Psoas muscle (tissue), 8 donors: ENCODE results near the gene KRTAP4-8. TPM values are rescaled to one million over a fixed set of nuclear protein-coding genes. Genes with fewer than 3 reads are reported as not detected.
"Not testable (repeated sequence)": the region's sequence is repeated elsewhere in the genome, so short reads cannot be mapped to it uniquely, and the experiment has no call there.

ENCODE experiments used
- ATAC-seq, 4 donors: fragments of 200-7000 bp; cut with Tn5 transposase; one replicate each; pipeline ENCODE4 v1.9.1; 2020; ENCODE audit warnings: moderate library complexity in 3 of 4, mild to moderate bottlenecking in 2 of 4
- DNase-seq, 2 donors: peaks; one replicate each; pipeline ENCODE4 v3.0.0-alpha.2; 2020
- H3K27ac ChIP-seq: fragments of 200-600 bp; one replicate; pipeline ENCODE4 v1.8.0; 2022
- H3K27me3 ChIP-seq, 3 donors: fragments of 200-600 bp in 1 of 3; one replicate each; pipeline versions ENCODE4 v1.6.1 to v1.8.0; 2013 to 2022; ENCODE audit warnings: low read length in 2 of 3, mild to moderate bottlenecking in 2 of 3, moderate library complexity in 1 of 3; ENCODE audit not compliant: insufficient read depth in 3 of 3
- H3K36me3 ChIP-seq, 2 donors: fragments of 200-600 bp in 1 of 2; one replicate each; pipeline versions ENCODE4 v1.6.1 to v1.8.0; 2013 to 2022; ENCODE audit warnings: low read depth in 1 of 2, mild to moderate bottlenecking in 1 of 2, moderate library complexity in 1 of 2; ENCODE audit not compliant: insufficient read depth in 1 of 2
- H3K4me1 ChIP-seq: fragments of 200-600 bp; one replicate; pipeline ENCODE4 v1.8.0; 2022
- H3K4me3 ChIP-seq: fragments of 200-600 bp; one replicate; pipeline ENCODE4 v1.8.0; 2022; ENCODE audit warnings: mild to moderate bottlenecking
- H3K9me3 ChIP-seq: fragments of 200-600 bp; one replicate; pipeline ENCODE4 v1.8.0; 2022
- WGBS, 3 donors: extraction: QIAGEN DNeasy Blood & Tissue Kit; methylation state at CpG; one replicate each; pipeline versions ENCODE4 v1.1.6 to v1.1.7; 2013; 5-methylcytosine and 5-hydroxymethylcytosine counted together
- intact Hi-C, 2 donors: fragments of 100-400 bp; cut with DNase I; formaldehyde crosslinking; loops; one replicate each; pipeline versions ENCODE4 v1.11.0 to v1.14.2; 2022
- polyA plus RNA-seq, 3 donors: library from polyadenylated mRNA; stranded (reverse); fragments of 200-250 nt; gene quantifications; one replicate each; pipeline ENCODE4 v1.2.3, GENCODE V29; 2013
- total RNA-seq, 4 donors: library from RNA; stranded (reverse); fragmentation: NEBNext Ultra II Directional in 2 of 4; extraction: Animal tissue kit (Norgen Biotek cat#: 25700) in 2 of 4; gene quantifications; one replicate each; pipeline versions ENCODE4 v1.2.1 to v1.2.4, GENCODE V29; 2021 to 2023
- TF ChIP-seq, protein P1 (sequence below): fragments of 200-600 bp; IDR thresholded peaks from one replicate; pipeline ENCODE4 v1.8.0; 2022; ENCODE audit warnings: antibody characterized with exemption
- donor health status: healthy with polysubstance abuse.
- donor health status: DM: no; HTN: no; CAD: no; lungs with moderate emphysema.
- donor health status: Bipolar disorder and iron deficiency.
- donor health status: healthy.
- donor health status: DM: yes; HTN: yes; CAD: no.
- donor health status: DM: no; HTN: no; CAD: no.
- donor health status: DM: no; HTN: no; CAD: no.
- donor health status: DM: yes; HTN: yes; CAD: no.

The KRTAP4-8 gene
- total and polyA plus RNA-seq, 7 donors: not detected

DNA sequence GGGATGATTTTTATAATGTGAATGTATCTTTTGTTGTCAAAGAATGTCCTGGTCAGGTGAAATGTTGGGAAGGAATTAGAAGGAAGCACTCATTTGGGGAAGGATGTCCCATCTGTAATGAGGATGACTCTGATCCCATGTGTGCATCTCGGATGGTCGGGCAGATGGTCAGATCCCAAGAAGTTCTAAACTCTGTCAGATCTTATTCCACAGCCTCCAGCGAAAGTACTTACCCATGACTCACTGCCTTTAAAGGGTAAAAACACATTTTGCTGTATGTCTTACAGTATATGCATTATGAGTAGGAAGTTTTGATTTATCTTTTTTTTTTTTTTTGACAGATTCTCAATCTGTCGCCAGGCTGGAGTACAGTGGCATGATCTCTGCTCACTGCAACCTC is 20.8 kb upstream of the KRTAP4-8 start:
- Histone ChIP-seq H3K9me3 (no peaks in the 10 kb centered on the region), H3K27ac (no peak overlapping the region), H3K4me3 (no peak overlapping the region), H3K4me1 (no peaks in the 10 kb centered on the region), H3K36me3 (no peaks in the 10 kb centered on the region), H3K27me3 (peaks cover 0 to 14% (median 0%) of the 10 kb centered on the region in 3 donors)
- WGBS, 3 donors: 89% methylated on average over 4 of the region's 4 CpGs
- TF ChIP-seq, protein P1, sequence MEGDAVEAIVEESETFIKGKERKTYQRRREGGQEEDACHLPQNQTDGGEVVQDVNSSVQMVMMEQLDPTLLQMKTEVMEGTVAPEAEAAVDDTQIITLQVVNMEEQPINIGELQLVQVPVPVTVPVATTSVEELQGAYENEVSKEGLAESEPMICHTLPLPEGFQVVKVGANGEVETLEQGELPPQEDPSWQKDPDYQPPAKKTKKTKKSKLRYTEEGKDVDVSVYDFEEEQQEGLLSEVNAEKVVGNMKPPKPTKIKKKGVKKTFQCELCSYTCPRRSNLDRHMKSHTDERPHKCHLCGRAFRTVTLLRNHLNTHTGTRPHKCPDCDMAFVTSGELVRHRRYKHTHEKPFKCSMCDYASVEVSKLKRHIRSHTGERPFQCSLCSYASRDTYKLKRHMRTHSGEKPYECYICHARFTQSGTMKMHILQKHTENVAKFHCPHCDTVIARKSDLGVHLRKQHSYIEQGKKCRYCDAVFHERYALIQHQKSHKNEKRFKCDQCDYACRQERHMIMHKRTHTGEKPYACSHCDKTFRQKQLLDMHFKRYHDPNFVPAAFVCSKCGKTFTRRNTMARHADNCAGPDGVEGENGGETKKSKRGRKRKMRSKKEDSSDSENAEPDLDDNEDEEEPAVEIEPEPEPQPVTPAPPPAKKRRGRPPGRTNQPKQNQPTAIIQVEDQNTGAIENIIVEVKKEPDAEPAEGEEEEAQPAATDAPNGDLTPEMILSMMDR: no peak
- DNase-seq: no peak
- no peak for ATAC-seq
- intact Hi-C loops: no loop called here

DNA sequence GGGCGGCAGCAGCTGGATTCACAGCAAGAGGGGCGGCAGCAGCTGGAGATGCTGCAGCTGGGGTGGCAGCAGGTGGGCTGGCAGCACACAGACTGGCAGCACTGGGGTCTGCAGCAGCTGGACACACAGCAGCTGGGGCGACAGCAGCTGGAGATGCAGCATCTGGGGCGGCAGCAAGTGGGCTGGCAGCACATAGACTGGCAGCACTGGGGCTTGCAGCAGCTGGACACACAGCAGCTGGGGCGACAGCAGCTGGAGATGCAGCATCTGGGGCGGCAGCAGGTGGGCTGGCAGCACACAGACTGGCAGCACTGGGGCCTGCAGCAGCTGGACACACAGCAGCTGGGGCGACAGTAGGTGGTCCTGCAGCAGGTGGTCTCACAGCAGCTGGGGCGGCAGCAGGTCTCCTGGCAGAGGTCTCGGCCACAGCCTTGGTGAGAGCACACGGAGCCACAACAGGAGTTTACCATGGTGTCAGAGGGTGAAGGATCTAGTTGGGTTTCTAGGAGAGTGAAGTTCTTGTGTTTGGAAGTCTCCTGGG is 20.0 kb upstream of the KRTAP4-8 start, which contains the start of gene KRTAP4-11:
TSS of gene KRTAP4-11 (minus strand) at position 528 of the 541 bp plus-strand sequence. CDS start at position 470, 58 bp downstream.
- intact Hi-C loops, H3K9me3 ChIP-seq, H3K4me3 ChIP-seq, ATAC-seq, DNase-seq, H3K27ac ChIP-seq, H3K36me3 ChIP-seq, H3K4me1 ChIP-seq: not testable (repeated sequence)
- peaks cover 0 to 11% (median 0%) of the 10 kb centered on the region in 3 donors for H3K27me3 ChIP-seq
- 54 to 82% (median 74%) methylated on average over 8 to 10 of the region's 10 CpGs for WGBS, 3 donors

GRCh38 chr17:41116297-41116696 is 18.4 kb upstream of the KRTAP4-8 start:
- 57 to 72% (median 64%) methylated on average over 5 of the region's 5 CpGs for WGBS, 3 donors
- DNase-seq (no peak), ATAC-seq (no peak)
- intact Hi-C loops: no loop called here
- H3K27me3 ChIP-seq: peaks cover 0 to 8% (median 0%) of the 10 kb centered on the region in 3 donors
- H3K27ac ChIP-seq: no peak overlapping the region
- no peaks in the 10 kb centered on the region for H3K4me1 ChIP-seq
- TF ChIP-seq, protein P1: no peak
- no peaks in the 10 kb centered on the region for H3K9me3 ChIP-seq
- H3K36me3 ChIP-seq: no peaks in the 10 kb centered on the region
- no peak overlapping the region for H3K4me3 ChIP-seq

GRCh38 chr17:41111151-41111885 is 13.4 kb upstream of the KRTAP4-8 start:
- DNase-seq: no peak

DNA sequence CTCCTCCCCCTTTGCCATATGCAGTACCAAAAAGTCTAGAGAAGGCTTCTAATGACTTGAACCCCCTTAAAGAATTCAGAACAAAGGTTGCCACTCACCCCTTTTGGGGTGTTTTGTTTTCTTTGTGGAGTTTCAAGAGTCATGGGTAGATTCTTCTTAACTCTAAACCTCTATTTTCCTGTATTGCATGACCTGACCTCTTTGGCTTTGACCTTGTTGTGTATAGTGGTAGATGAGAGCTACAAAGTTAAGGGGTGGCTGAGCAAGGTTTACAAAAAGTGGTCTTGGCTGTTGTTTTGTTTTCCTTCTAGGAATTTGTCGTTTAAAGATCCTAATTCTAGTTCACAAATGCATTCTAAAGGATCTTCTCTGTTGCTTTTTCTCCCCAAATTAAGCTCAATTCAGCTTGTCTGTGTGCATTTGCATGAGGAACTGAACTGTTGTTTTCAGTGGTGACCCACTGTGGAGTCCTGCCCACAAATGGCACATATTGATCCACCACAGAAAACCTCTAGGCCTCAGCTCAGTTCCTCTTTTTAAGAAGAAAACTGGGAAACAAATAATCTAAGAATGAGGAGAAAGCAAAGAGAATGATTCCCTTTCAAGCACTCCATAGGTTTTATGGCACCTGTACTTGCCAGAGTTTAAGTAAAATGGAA is 10.9 kb upstream of the KRTAP4-8 start:
- H3K4me1 ChIP-seq, H3K27ac ChIP-seq, ATAC-seq, H3K9me3 ChIP-seq, intact Hi-C loops, H3K36me3 ChIP-seq, H3K4me3 ChIP-seq, DNase-seq: not testable (repeated sequence)
- peaks cover 0 to 13% (median 0%) of the 10 kb centered on the region in 3 donors for H3K27me3 ChIP-seq
- WGBS, 3 donors: 0 to 36% (median 31%) methylated on average over 1 of the region's 1 CpG

More at GRCh38 chr17:41111151-41111885, 13.4 kb upstream of the KRTAP4-8 start:
- ATAC-seq: no peak
- Histone ChIP-seq H3K27me3 (peaks cover 0 to 10% (median 0%) of the 10 kb centered on the region in 3 donors), H3K36me3 (no peaks in the 10 kb centered on the region), H3K9me3 (no peaks in the 10 kb centered on the region), H3K27ac (no peak overlapping the region), H3K4me3 (no peak overlapping the region), H3K4me1 (no peaks in the 10 kb centered on the region)
- intact Hi-C loops: no loop called here
- TF ChIP-seq, protein P1: no peak
- 75 to 90% (median 79%) methylated on average over 2 of the region's 2 CpGs for WGBS, 3 donors
